ENCODE measurements around the gene MRPL20.
"Not testable (repeated sequence)": the region's sequence is repeated elsewhere in the genome, so short reads cannot be mapped to it uniquely, and the experiment has no call there.

MRPL20 gene

DNA sequence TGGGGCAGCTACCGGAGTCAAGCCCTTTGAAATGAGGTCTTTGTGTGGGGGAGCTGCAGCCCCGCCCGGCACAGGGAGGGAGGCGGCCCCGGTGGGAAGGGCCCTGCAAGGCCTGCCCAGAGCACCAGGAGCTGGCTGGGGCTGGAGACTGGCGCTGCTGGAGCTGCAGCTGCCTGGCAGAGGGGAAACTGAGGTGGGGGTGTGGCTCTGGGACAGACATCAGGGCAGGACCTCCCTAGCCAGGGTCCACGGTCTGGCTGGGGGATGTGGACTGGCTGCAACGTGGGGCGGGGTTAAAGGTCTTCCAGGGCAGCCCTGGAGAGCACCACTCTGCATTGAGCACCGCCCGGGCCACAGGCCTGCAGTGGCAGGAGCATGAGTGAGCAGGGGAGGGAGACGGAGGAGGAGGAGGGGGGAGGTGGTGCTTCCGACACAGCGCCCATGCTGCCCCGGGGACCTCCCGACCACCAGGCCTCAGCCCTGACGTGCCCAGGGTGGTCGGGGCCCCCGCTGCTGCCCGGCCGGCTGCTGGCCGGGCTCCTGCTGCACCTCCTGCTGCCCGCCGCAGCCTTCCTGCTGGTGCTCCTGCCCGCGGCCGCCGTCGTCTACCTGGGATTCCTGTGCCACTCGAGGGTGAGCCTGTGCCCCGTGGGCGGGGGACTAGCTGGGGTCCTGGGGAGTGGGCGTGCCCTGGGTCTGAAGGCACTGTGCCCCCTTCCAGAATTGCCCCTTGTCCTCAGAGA, 18.8 kb upstream of the MRPL20 start:
- no peak for DNase-seq (ENCODE audit: low read depth in 2 of 2)

GRCh38 chr1:1425426-1425752, 18.3 kb upstream of the MRPL20 start:
- DNase-seq (ENCODE audit: low read depth in 2 of 2), result no peak

DNA sequence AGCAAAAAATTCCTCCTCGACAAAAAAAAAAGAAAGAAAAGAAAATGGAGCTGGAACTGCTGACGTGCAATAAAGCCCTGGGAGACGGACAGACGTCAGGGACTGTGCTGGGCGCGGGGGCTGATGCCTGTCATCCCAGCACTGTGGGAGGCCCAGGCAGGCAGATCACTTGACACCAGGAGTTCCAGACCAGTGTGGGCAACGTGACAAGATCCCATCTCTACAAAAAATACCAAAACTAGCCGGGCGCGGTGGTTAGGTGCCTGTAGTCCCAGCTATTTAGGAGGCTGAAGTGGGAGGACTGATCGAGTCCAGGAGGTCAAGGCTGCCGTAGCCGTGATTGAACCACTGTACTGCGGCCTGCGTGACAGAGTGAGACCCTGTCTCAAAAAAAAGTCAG, 17.6 kb upstream of the MRPL20 start:
- DNase-seq (ENCODE audit: low read depth in 2 of 2), result no peak

GRCh38 chr1:1423245-1423597, 16.1 kb upstream of the MRPL20 start:
- no peak for DNase-seq (ENCODE audit: low read depth in 2 of 2)

- no peak for DNase-seq (ENCODE audit: low read depth in 2 of 2)
Observed at GRCh38 chr1:1422465-1423244, 15.6 kb upstream of the MRPL20 start.

GRCh38 chr1:1421907-1422464, 14.9 kb upstream of the MRPL20 start:
- DNase-seq (ENCODE audit: low read depth in 2 of 2), result no peak

- DNase-seq (ENCODE audit: low read depth in 2 of 2), result no peak
Observed at GRCh38 chr1:1421147-1421906, 14.2 kb upstream of the MRPL20 start, which contains the start of gene ANKRD65. Gene ANKRD65, minus strand, starts transcription at chr1:1421276. Its CDS starts 271 bp downstream, at chr1:1421005.

DNA sequence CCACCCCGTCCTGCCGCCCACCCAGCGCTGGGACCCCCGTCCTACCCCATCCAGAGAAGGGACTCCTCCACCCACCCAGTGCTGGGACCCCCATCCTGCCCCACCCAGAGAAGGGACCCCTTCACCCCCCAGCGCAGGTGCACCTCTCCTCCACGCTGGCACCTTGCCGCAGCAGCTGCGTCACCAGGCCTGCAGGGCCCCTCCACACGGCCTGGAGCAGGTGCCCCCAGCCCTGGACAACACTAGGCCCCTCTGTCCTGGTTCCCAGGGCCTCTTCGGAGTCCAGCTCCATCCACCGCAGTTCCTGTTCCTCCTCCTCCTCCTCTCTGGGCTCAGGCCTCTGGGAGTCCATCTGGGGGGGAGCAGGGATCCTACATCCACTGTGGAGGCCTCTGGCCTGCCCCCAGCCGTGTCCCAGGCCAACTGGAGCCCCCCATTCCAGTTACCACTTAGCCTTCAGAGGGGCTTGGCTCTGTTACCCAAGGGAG, 13.6 kb upstream of the MRPL20 start:
- no peak for DNase-seq (ENCODE audit: low read depth in 2 of 2)

DNA sequence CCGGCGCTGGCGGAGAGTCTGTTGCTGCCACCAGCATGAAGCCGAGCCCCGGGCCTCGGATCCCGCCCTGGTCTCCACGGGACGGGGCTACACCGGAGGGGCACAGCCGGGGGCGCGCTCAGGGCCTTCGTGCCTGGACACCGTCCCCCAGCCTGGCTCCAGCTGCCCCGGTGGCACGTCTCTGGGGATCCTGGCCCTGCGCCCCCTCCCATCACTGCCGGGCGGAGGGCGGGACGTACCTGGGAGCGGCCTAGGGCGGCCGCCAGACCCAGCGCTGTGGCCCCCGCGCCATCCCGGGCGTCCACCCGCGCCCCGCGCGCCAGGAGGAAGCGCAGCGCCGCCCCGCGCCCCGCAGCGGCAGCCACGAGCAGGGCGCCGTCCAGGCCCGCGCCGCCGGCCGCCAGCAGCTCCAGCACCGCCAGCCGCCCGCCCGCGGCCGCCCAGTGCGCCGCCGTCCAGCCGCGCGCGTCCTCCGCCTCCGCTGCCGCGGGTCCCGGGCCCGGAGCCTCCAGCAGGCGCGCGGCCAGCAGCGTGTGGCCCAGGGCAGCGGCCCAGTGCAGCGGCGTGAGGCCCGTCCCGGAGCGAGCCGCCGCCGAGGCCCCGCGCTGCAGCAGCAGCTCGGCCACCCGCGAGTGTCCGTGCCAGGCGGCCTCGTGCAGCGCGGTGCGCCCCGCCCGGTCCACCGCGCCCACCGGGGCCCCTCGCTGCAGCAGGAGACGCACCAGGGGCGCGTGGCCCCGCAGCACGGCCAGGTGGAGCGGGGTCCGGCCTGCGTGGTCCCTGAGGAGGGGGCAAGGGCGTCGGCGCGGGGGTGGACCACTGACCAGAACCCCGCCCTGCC, 12.9 kb upstream of the MRPL20 start:
- no peak for DNase-seq (ENCODE audit: low read depth in 2 of 2)

DNA sequence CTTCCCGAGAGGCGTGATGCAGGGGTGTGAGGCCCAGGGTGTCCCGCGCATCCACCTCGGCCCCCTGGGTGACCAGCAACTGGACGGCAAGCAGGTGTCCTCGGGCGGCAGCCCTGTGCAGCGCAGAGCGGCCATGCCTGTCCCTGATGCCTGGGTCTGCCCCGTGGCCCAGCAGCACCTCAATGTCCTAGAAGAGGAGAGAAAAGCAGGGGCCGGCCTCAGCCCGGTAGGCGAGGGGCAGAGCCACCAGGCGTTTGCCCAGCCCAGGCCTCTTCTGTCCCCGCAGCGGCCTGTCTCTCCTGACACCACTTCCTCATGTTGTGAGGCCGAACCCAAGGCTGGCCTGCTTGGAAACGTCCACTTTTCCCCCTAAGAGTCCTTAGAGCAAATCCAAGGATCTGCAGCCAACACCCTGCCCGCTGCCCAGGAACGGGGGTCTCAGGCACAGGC, 12.3 kb upstream of the MRPL20 start:
- no peak for DNase-seq (ENCODE audit: low read depth in 2 of 2)

DNA sequence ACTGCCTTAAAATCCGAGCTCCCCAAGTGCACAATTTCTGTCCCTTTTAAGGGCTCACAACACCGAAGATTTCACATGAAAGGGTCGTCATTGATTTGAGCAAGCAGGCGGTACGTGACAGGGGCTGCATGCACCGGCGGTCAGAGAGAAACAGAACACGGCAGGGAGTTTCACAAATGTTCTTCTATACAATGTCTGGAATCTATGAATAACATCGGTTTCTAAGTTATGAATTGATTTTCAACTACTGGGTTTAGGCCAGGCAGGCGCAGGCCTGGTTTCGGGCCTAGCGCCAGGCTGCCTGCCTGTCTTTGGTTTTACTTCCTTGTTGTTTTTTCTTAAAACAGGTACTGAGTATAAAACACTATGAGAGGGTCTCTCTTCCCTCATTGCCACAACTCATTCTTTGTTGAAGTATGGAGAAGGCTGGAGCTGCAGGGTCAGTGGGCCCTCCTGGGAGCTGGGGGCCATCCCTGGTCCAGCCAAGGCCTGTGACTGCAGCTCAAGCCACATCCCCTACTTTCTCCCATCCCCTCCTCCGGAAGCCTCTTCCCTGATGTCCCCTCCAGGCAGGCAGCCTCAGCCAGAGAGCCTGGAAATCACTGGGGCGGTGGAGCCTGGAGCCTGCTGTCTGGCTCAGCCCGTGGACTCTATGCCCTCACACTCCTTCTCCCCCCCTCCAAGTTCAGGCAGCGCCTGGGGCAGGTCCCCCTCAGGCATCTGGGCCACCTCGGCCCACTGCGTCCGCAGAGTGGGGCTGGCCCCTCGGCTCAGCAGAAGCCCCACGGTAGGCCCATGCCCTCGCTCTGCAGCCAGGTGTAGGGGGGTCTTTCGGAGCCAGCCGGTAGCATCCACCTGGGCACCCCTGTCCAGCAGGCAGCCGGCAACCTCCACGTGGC, 11.6 kb upstream of the MRPL20 start:
- no peak for DNase-seq (ENCODE audit: low read depth in 2 of 2)

- DNase-seq (ENCODE audit: low read depth in 2 of 2), result not testable (repeated sequence)
Observed at GRCh38 chr1:1417825-1418463, 10.9 kb upstream of the MRPL20 start.

DNA sequence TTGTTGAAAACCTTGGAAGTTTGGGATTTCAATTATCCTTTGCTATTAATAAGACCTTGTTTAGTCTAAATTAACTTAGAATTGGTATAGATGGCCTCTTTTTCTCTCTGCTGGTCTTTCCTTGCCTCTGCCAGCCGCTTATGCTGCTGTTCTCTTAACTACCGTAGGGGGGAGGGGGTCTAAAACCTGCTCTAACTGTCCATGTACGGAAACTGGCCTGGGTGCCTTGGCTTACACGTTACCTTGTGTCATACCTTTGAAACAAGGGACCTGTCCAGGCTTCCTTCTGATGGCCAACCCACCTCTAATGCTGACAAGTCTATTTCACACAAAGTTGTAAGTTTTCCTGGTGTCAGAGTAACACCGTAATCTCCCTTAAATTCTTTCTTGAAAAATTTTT, 10.3 kb upstream of the MRPL20 start:
- not testable (repeated sequence) for DNase-seq (ENCODE audit: low read depth in 2 of 2)

GRCh38 chr1:1415751-1416150, 8.7 kb upstream of the MRPL20 start:
- DNase-seq (ENCODE audit: low read depth in 2 of 2), result no peak

DNA sequence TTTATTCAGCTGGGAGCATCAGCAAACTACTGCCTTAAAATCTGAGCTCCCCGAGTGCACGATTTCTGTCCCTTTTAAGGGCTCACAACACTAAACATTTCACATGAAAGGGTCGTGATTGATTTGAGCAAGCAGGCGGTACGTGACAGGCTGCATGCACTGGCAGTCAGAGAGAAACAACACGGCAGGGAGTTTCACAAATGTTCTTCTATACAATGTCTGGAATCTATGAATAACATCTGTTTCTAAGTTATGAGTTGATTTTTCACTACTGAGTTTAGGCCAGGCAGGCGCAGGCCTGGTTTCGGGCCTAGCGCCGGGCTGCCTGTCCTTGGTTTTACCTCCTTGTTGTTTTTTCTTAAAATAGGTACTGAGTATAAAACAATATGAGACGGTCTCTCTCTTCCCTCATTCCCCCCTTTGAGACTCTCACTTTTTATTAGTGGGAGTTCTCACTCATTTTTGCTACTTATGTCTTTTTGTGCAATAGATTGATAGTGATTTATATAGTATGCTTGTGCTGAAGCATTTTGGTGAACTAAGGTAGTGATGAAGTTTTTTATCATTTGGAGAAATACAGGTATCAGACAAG, 5.3 kb upstream of the MRPL20 start:
- not testable (repeated sequence) for DNase-seq (ENCODE audit: low read depth in 2 of 2)

DNA sequence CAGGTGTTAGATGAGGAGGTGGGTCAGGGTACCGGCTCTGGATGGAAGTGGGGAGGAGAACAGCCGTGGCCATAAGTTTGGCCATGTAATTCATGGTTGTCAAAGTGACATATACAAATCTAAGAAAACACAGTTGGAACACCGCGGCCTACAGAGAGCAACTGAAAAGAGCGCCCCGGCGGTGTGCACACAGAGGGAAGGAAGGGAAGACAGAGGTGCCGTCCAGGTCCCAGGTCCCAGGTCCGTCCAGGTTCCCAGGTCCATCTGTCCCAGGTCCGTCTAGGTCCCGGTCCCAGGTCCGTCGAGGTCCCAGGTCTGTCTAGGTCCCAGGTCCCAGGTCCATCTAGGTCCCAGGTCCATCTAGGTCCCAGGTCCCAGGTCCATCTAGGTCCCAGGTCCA, 4.5 kb upstream of the MRPL20 start:
- no peak for DNase-seq (ENCODE audit: low read depth in 2 of 2)

DNA sequence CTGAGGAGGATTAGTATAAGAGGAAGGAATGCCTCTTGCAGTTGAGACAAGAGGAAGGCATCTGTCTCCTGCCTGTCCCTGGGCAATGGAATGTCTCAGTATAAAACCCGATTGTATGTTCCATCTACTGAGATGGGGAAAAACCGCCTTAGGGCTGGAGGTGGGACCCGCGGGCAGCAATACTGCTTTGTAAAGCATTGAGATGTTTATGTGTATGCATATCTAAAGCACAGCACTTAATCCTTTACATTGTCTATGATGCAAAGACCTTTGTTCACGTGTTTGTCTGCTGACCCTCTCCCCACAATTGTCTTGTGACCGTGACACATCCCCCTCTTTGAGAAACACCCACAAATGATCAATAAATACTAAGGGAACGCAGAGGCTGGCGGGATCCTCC, 3.1 kb upstream of the MRPL20 start:
- DNase-seq (ENCODE audit: low read depth in 2 of 2), result not testable (repeated sequence)

- no peak for DNase-seq (ENCODE audit: low read depth in 2 of 2)
Observed at GRCh38 chr1:1407636-1408318, 684 bp upstream of the MRPL20 start.

Measured in stimulated activated CD4-positive, alpha-beta T cell treated with anti-CD3 and anti-CD28 coated beads, Interleukin-15, amount 100 ng/mL, for 48 hours (primary cell).